Endothelial cell of umbilical vein (primary cell): ENCODE data around the gene IL17RB.

Experiments used
- EZH2 ChIP-seq: IDR thresholded peaks from 2 replicates; pipeline ENCODE4 v1.6.1; 2012; ENCODE audit warnings: borderline replicate concordance, low read depth, mild to moderate bottlenecking, moderate library complexity, low read length, inconsistent platforms; ENCODE audit not compliant: severe bottlenecking
- JUN ChIP-seq: IDR thresholded peaks from 2 replicates; pipeline ENCODE4 v1.6.1; 2011; ENCODE audit warnings: borderline replicate concordance, low read depth; ENCODE audit not compliant: insufficient read length, insufficient read depth
- POLR2A ChIP-seq: IDR thresholded peaks from 2 replicates; pipeline ENCODE4 v1.6.1; 2012; ENCODE audit warnings: low read depth, mild to moderate bottlenecking, control low read depth, low read length
- TF ChIP-seq, protein P1 (sequence below): IDR thresholded peaks from 2 replicates; pipeline ENCODE4 v1.6.1; 2011; ENCODE audit not compliant: insufficient read depth, insufficient read length
- TF ChIP-seq, protein P2 (sequence below), 2 donors: IDR thresholded peaks; 1 replicate in 1 of 2; 2 replicates in 1 of 2; pipeline ENCODE4 v1.5.1; 2011; ENCODE audit warnings: low read length in 2 of 2, mild to moderate bottlenecking in 2 of 2, moderate library complexity in 2 of 2, control low read depth in 1 of 2, inconsistent platforms in 1 of 2, low read depth in 1 of 2; ENCODE audit not compliant: insufficient read depth in 1 of 2; ENCODE audit errors: extremely low read depth in 1 of 2

DNA sequence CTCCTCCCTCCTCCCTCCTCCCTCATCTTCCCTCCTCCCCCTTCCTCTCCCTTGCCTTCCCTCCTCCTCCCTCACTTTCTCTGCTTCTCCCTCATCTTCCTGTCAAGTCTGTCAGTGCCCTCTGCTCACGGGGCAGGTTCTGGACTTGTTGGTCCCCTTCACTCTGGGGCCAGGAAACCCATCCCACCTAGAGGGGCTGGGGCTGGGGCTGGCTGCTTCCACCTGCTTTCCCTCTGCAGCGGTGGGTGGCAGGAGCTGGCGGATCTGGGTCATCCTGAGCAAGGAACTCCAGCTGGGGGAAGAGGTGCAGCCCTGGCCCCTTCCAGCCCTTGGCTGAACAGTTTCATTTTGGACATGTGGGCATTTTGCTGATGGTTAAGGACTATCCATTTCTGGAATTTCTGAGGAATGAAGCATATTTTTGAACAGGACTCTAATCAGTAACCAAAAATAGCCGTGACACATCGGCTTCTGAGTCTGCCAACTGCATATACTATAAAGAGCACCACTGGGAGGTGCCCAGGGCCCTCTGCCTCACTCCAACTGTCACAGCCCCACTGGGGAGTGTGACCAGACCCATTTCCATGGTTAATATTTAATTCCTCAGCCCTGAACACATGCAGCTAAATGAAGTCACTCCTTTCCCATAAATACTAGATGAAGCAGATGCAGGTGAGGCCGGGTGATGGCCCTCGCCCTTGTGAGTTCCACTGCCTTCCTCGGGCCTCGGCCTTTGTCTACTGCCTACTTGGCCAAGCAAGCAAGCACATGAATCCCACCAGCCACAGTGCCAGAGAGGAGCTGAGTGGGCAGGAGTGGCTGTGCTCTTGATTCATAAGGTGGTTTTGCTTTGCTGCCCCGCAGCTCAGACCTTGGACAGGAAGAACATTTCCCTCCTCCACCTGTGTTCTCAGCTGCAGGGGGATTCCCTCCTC lies 39.9 kb upstream of the IL17RB start:
- TF ChIP-seq, protein P1, sequence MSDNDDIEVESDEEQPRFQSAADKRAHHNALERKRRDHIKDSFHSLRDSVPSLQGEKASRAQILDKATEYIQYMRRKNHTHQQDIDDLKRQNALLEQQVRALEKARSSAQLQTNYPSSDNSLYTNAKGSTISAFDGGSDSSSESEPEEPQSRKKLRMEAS: no peak
- TF ChIP-seq EZH2: no peak
- TF ChIP-seq, protein P2, sequence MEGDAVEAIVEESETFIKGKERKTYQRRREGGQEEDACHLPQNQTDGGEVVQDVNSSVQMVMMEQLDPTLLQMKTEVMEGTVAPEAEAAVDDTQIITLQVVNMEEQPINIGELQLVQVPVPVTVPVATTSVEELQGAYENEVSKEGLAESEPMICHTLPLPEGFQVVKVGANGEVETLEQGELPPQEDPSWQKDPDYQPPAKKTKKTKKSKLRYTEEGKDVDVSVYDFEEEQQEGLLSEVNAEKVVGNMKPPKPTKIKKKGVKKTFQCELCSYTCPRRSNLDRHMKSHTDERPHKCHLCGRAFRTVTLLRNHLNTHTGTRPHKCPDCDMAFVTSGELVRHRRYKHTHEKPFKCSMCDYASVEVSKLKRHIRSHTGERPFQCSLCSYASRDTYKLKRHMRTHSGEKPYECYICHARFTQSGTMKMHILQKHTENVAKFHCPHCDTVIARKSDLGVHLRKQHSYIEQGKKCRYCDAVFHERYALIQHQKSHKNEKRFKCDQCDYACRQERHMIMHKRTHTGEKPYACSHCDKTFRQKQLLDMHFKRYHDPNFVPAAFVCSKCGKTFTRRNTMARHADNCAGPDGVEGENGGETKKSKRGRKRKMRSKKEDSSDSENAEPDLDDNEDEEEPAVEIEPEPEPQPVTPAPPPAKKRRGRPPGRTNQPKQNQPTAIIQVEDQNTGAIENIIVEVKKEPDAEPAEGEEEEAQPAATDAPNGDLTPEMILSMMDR (IDR thresholded peaks at IDR 0.05; ENCODE audit: extremely low read depth in 1 of 2, insufficient read depth in 1 of 2, low read depth in 1 of 2, low read length in 2 of 2): no peak
- TF ChIP-seq POLR2A: no peak
- no peak for TF ChIP-seq JUN
